ENCODE data around the gene MRPS25. TPM values are rescaled to one million over a fixed set of nuclear protein-coding genes. Genes with fewer than 3 reads are reported as not detected.

The MRPS25 gene
- total and polyA plus RNA-seq, 9 of the 15 experiments (the other 6 are each of a cell fraction or from before 2014, with no cell fraction given), result 34.3 to 129 (median 78.2) TPM

GRCh38 chr3:15045667-15046066, 19.4 kb downstream of the MRPS25 start (continued):
- no peak for TF ChIP-seq BCL6 (CRISPR knock-in tag; IDR thresholded peaks at IDR 0.05)
- TF ChIP-seq ZNF280B (CRISPR knock-in tag; IDR thresholded peaks at IDR 0.05), result no peak
- TF ChIP-seq SMARCA4 (IDR thresholded peaks at IDR 0.05), result no peak

DNA sequence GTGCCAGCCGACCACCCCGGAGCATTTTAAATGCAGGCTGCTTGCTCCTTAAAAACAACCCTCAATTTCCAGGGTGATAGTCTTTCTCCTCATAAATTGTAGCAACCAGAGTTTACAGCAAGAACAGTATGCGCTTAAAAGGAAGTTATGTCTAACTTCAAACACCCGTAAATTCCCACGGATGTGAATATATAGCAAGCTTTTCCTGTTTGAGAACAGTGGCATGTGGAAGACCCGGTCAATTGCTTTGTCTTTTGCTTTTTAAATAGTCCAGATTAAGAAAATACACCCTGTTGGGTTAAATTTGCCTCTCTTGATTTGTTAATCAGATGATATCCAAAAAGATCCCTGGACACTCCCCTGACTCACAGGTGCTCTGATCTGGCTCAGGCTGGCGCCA, 20.8 kb downstream of the MRPS25 start:
- WGBS (ENCODE audit: insufficient coverage, low coverage, missing lambda C conversion rate), result 93% methylated on average over 7 of the region's 7 CpGs
- Histone ChIP-seq H3K9me3 (replicated peaks; ENCODE audit: control insufficient read depth, insufficient read depth, low read depth, low read length) (no peaks in the 10 kb centered on the region), H3K4me2 (ENCODE audit: insufficient read depth, low read length) (no peak overlapping the region), H3K79me2 (ENCODE audit: control insufficient read depth, insufficient read depth, low read length) (peaks cover 17% of the 10 kb centered on the region), H3K4me1 (replicated peaks in 1 of 2; ENCODE audit: control insufficient read depth in 2 of 2, insufficient read depth in 2 of 2, low read length in 2 of 2) (peaks cover 3 to 17% of the 10 kb centered on the region in 2 experiments; a peak in 4 of 5 replicates), H3K27me3 (ENCODE audit: control insufficient read depth in 2 of 2, insufficient read depth in 2 of 2, low read length in 2 of 2) (no peaks in the 10 kb centered on the region), H4K20me1 (replicated peaks; ENCODE audit: control insufficient read depth, insufficient read depth, low read length) (peaks cover 24% of the 10 kb centered on the region), H3K27ac (ENCODE audit: extremely low read depth, low read depth, low read length) (no peak overlapping the region), H3K9me1 (ENCODE audit: control insufficient read depth, insufficient read depth, low read length) (no peaks in the 10 kb centered on the region), H2AFZ (ENCODE audit: low read depth, low read length) (no peak overlapping the region), H3K36me3 (ENCODE audit: control insufficient read depth, insufficient read depth, low read length) (peaks cover 97% of the 10 kb centered on the region), H3K4me3 (no peak overlapping the region), H3K9ac (ENCODE audit: insufficient read depth in 1 of 2, low read depth in 2 of 2, low read length in 2 of 2) (no peak overlapping the region)
- ATAC-seq (no peak), DNase-seq (ENCODE audit: extremely low read depth in 1 of 4, low spot score in 3 of 4) (no peak), FAIRE-seq (no peak)
- CTCF ChIA-PET (ENCODE audit: low intra/inter-chr PET ratio), result no interaction called here
- in situ Hi-C loops (cut with MboI) (no loop called here), intact Hi-C loops (cut with micrococcal nuclease) (no loop called here)
- POLR2A ChIA-PET, result interaction anchor here (1.0 kb wide), 1 partner anchor 9 kb away, joined by 3 read pairs; no protein-coding TSS in a partner anchor
- TF ChIP-seq FOXK2 (conservative IDR thresholded peaks at IDR 0.05 in 1 of 2, IDR thresholded peaks at IDR 0.05 in 1 of 2; ENCODE audit: low read depth in 2 of 2) (no peak), SMC3 (conservative IDR thresholded peaks at IDR 0.05; ENCODE audit: insufficient read depth, low read depth, low read length) (no peak), POLR2A (conservative IDR thresholded peaks at IDR 0.05) (peak; percentile 2; the same call in 1 of the 2 replicates), SUPT5H (IDR thresholded peaks at IDR 0.05) (0 out of 2 replicates have a peak, but pooled peaks have one; percentile 3)
- BruUV-seq (replicated peaks), result no TSS peak

Data from K562 (cell line).